Smooth muscle cell (in vitro differentiated cells): ENCODE measurements around the gene VWA8. TPM values are rescaled to one million over a fixed set of nuclear protein-coding genes. Genes with fewer than 3 reads are reported as not detected.

ENCODE experiments used
- DNase-seq: peaks from one replicate; lab custom pipeline; 2025; ENCODE audit not compliant: unreplicated experiment; lab: John Stamatoyannopoulos, UW
- H2AFZ ChIP-seq: fragments of 200-600 bp; sonication (generic); 2 replicates; pipeline ENCODE4 v1.6.0; 2016; ENCODE audit warnings: antibody characterized with exemption, low read depth, mild to moderate bottlenecking
- H3F3A ChIP-seq: fragments of 200-600 bp; sonication (generic); 2 replicates; pipeline ENCODE4 v1.6.0; 2017; ENCODE audit warnings: antibody characterized with exemption, low read depth
- H3K27ac ChIP-seq: fragments of 200-600 bp; sonication (generic); 2 replicates; pipeline ENCODE4 v1.5.1; 2016; ENCODE audit warnings: low read depth, mild to moderate bottlenecking
- H3K27me3 ChIP-seq: fragments of 200-600 bp; sonication (generic); 2 replicates; pipeline ENCODE4 v1.6.1; 2016; ENCODE audit warnings: low read depth, mild to moderate bottlenecking
- H3K36me3 ChIP-seq: fragments of 200-600 bp; sonication (generic); 2 replicates; pipeline ENCODE4 v1.5.1; 2016; ENCODE audit warnings: low read depth
- H3K4me1 ChIP-seq: fragments of 200-600 bp; sonication (generic); 2 replicates; pipeline ENCODE4 v1.5.1; 2016; ENCODE audit warnings: low read depth
- H3K4me2 ChIP-seq: fragments of 200-600 bp; sonication (generic); 2 replicates; pipeline ENCODE4 v1.6.0; 2016; ENCODE audit warnings: mild to moderate bottlenecking
- H3K4me3 ChIP-seq: fragments of 200-600 bp; sonication (generic); 2 replicates; pipeline ENCODE4 v1.5.1; 2016; ENCODE audit warnings: mild to moderate bottlenecking
- H3K79me2 ChIP-seq: fragments of 200-600 bp; sonication (generic); 2 replicates; pipeline ENCODE4 v1.6.0; 2016; ENCODE audit warnings: low read depth, mild to moderate bottlenecking
- H3K9ac ChIP-seq: fragments of 200-600 bp; sonication (generic); 2 replicates; pipeline ENCODE4 v1.6.0; 2016; ENCODE audit warnings: low read depth
- H3K9me3 ChIP-seq: fragments of 200-600 bp; sonication (generic); replicated peaks from 2 replicates; pipeline ENCODE4 v1.5.1; 2016; ENCODE audit warnings: low read depth
- H4K20me1 ChIP-seq: fragments of 200-600 bp; sonication (generic); 2 replicates; pipeline ENCODE4 v1.6.0; 2016; ENCODE audit warnings: low read depth
- CTCF ChIP-seq: fragments of 200-600 bp; sonication (generic); IDR thresholded peaks from 2 replicates; pipeline ENCODE4 v1.5.1; 2017; ENCODE audit warnings: borderline replicate concordance, mild to moderate bottlenecking, antibody characterized with exemption; ENCODE audit not compliant: insufficient read depth, poor library complexity, severe bottlenecking
- WGBS: methylation state at CpG from one replicate; pipeline ENCODE4 v1.1.7; 2016; ENCODE audit warnings: low lambda C conversion rate; 5-methylcytosine and 5-hydroxymethylcytosine counted together
- polyA plus RNA-seq: library from polyadenylated mRNA; unstranded; fragments of >200 nt; fragmentation: Nextera tagmentation; extraction: Ambion mirVana; gene quantifications from 2 replicates; pipeline ENCODE4 v1.2.1, GENCODE V29; 2016
- total RNA-seq: library from RNA; depleted of rRNA; stranded (reverse); fragments of >200 nt; gene quantifications from 2 replicates; pipeline ENCODE4 v1.2.3, GENCODE V29; 2014

VWA8 gene
- total and polyA plus RNA-seq, 2 experiments from 2014 or later: 2.6 to 14.4 TPM

- Histone ChIP-seq H3K36me3 (no peaks in the 10 kb centered on the region), H3K9ac (no peak overlapping the region), H3K4me1 (peaks cover 4% of the 10 kb centered on the region), H3K27me3 (no peaks in the 10 kb centered on the region), H3K4me2 (no peak overlapping the region), H2AFZ (no peak overlapping the region), H3K4me3 (no peak overlapping the region), H3K79me2 (no peaks in the 10 kb centered on the region), H4K20me1 (no peaks in the 10 kb centered on the region), H3K9me3 (no peaks in the 10 kb centered on the region), H3F3A (peaks cover 6% of the 10 kb centered on the region), H3K27ac (peak overlapping the region; percentile 33)
- no peak for DNase-seq
- 87% methylated on average over 5 of the region's 5 CpGs for WGBS
- TF ChIP-seq CTCF: no peak
Observed at GRCh38 chr13:41608111-41608838, 352.6 kb downstream of the VWA8 start.

GRCh38 chr13:41606646-41607045 lies 354.3 kb downstream of the VWA8 start:
- H4K20me1 ChIP-seq: no peaks in the 10 kb centered on the region
- H3K4me3 ChIP-seq: no peak overlapping the region
- no peaks in the 10 kb centered on the region for H3K27me3 ChIP-seq
- no peak overlapping the region for H2AFZ ChIP-seq
- no peaks in the 10 kb centered on the region for H3K4me1 ChIP-seq
- no peaks in the 10 kb centered on the region for H3K9me3 ChIP-seq
- no peak overlapping the region for H3K4me2 ChIP-seq
- WGBS: 71% methylated on average over 2 of the region's 2 CpGs
- H3K27ac ChIP-seq: no peak overlapping the region
- H3K36me3 ChIP-seq: no peaks in the 10 kb centered on the region
- H3F3A ChIP-seq: no peaks in the 10 kb centered on the region
- TF ChIP-seq CTCF: no peak
- no peaks in the 10 kb centered on the region for H3K79me2 ChIP-seq
- no peak for DNase-seq
- no peak overlapping the region for H3K9ac ChIP-seq

- no peaks in the 10 kb centered on the region for H3K4me1 ChIP-seq
- TF ChIP-seq CTCF: no peak
- DNase-seq: no peak
- no peaks in the 10 kb centered on the region for H3K27me3 ChIP-seq
- H3K4me3 ChIP-seq: no peak overlapping the region
- no peak overlapping the region for H3K4me2 ChIP-seq
- H3K79me2 ChIP-seq: no peaks in the 10 kb centered on the region
- H3K9ac ChIP-seq: no peak overlapping the region
- no peak overlapping the region for H2AFZ ChIP-seq
- H3K36me3 ChIP-seq: no peaks in the 10 kb centered on the region
- H4K20me1 ChIP-seq: no peaks in the 10 kb centered on the region
- no peaks in the 10 kb centered on the region for H3F3A ChIP-seq
- 58% methylated on average over 5 of the region's 5 CpGs for WGBS
- H3K9me3 ChIP-seq: no peaks in the 10 kb centered on the region
- no peak overlapping the region for H3K27ac ChIP-seq
Observed at GRCh38 chr13:41605319-41606285, 355.3 kb downstream of the VWA8 start.
